ENCODE results near the gene CTNS. TPM values are rescaled to one million over a fixed set of nuclear protein-coding genes. Genes with fewer than 3 reads are reported as not detected.

CTNS gene
- total RNA-seq, 1 experiment from 2014 or later: 5.1 TPM

DNA sequence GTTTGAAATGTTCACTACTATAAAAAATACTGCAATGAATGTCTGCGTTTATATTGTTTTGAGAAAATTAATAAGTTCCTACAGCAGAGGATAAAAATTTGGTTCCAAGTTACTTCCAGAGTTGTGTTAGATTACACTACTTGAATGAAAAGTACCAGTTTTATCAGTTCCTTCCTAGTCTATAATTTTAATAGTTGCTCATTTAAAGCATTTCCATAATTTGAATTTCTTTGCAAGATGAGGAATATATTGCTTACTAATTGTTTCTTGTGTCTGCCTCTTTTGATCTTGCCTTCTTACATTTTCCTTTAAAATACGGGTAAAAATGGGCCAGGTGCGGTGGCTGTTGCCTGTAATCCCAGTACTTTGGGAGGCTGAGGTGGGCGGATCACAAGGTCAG is 36.0 kb downstream of the CTNS start:
- peaks cover 32% of the 10 kb centered on the region for H3K36me3 Mint-ChIP-seq (ENCODE audit: insufficient read depth, unreplicated experiment)
- no TSS peak for BruUV-seq (replicated peaks)
- H3K9me3 Mint-ChIP-seq (ENCODE audit: low read depth, unreplicated experiment): no peaks in the 10 kb centered on the region
- DNase-seq: no peak
- no peaks in the 10 kb centered on the region for H3K4me1 Mint-ChIP-seq (ENCODE audit: low read depth, unreplicated experiment)
- no peak overlapping the region for H3K27ac Mint-ChIP-seq (ENCODE audit: unreplicated experiment)
- no peaks in the 10 kb centered on the region for H3K27me3 Mint-ChIP-seq (ENCODE audit: unreplicated experiment)
- no peak overlapping the region for H3K4me3 Mint-ChIP-seq (ENCODE audit: low read depth, unreplicated experiment)
- intact Hi-C loops (cut with micrococcal nuclease; ENCODE audit: unreplicated experiment): no loop called here
- TF ChIP-seq, protein P1, sequence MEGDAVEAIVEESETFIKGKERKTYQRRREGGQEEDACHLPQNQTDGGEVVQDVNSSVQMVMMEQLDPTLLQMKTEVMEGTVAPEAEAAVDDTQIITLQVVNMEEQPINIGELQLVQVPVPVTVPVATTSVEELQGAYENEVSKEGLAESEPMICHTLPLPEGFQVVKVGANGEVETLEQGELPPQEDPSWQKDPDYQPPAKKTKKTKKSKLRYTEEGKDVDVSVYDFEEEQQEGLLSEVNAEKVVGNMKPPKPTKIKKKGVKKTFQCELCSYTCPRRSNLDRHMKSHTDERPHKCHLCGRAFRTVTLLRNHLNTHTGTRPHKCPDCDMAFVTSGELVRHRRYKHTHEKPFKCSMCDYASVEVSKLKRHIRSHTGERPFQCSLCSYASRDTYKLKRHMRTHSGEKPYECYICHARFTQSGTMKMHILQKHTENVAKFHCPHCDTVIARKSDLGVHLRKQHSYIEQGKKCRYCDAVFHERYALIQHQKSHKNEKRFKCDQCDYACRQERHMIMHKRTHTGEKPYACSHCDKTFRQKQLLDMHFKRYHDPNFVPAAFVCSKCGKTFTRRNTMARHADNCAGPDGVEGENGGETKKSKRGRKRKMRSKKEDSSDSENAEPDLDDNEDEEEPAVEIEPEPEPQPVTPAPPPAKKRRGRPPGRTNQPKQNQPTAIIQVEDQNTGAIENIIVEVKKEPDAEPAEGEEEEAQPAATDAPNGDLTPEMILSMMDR (IDR thresholded peaks at IDR 0.05; ENCODE audit: unreplicated experiment): no peak
- CTCF ChIA-PET: no interaction called here

GRCh38 chr17:3675886-3676285 is 39.3 kb downstream of the CTNS start:
- DNase-seq: no peak
- BruUV-seq (replicated peaks): no TSS peak
- no peaks in the 10 kb centered on the region for H3K9me3 Mint-ChIP-seq (ENCODE audit: low read depth, unreplicated experiment)
- intact Hi-C loops (cut with micrococcal nuclease; ENCODE audit: unreplicated experiment): no loop called here
- no peak overlapping the region for H3K27ac Mint-ChIP-seq (ENCODE audit: unreplicated experiment)
- CTCF ChIA-PET: no interaction called here
- H3K36me3 Mint-ChIP-seq (ENCODE audit: insufficient read depth, unreplicated experiment): peaks cover 8% of the 10 kb centered on the region
- no peaks in the 10 kb centered on the region for H3K4me1 Mint-ChIP-seq (ENCODE audit: low read depth, unreplicated experiment)
- H3K27me3 Mint-ChIP-seq (ENCODE audit: unreplicated experiment): no peaks in the 10 kb centered on the region
- TF ChIP-seq, protein P1 (IDR thresholded peaks at IDR 0.05; ENCODE audit: unreplicated experiment): no peak
- no peak overlapping the region for H3K4me3 Mint-ChIP-seq (ENCODE audit: low read depth, unreplicated experiment)

GRCh38 chr17:3678095-3678820 is 41.7 kb downstream of the CTNS start:
- Mint-ChIP-seq H3K4me3 (ENCODE audit: low read depth, unreplicated experiment) (no peak overlapping the region), H3K27me3 (ENCODE audit: unreplicated experiment) (no peaks in the 10 kb centered on the region), H3K4me1 (ENCODE audit: low read depth, unreplicated experiment) (no peaks in the 10 kb centered on the region), H3K9me3 (ENCODE audit: low read depth, unreplicated experiment) (no peaks in the 10 kb centered on the region), H3K36me3 (ENCODE audit: insufficient read depth, unreplicated experiment) (peaks cover 3% of the 10 kb centered on the region), H3K27ac (ENCODE audit: unreplicated experiment) (no peak overlapping the region)
- CTCF ChIA-PET: interaction anchor here (0.5 kb wide), 1 partner anchor 175 kb away, joined by 4 read pairs; no protein-coding TSS in a partner anchor
- DNase-seq: no peak
- BruUV-seq (replicated peaks): no TSS peak
- TF ChIP-seq, protein P1 (IDR thresholded peaks at IDR 0.05; ENCODE audit: unreplicated experiment): no peak
- intact Hi-C loops (cut with micrococcal nuclease; ENCODE audit: unreplicated experiment): no loop called here

DNA sequence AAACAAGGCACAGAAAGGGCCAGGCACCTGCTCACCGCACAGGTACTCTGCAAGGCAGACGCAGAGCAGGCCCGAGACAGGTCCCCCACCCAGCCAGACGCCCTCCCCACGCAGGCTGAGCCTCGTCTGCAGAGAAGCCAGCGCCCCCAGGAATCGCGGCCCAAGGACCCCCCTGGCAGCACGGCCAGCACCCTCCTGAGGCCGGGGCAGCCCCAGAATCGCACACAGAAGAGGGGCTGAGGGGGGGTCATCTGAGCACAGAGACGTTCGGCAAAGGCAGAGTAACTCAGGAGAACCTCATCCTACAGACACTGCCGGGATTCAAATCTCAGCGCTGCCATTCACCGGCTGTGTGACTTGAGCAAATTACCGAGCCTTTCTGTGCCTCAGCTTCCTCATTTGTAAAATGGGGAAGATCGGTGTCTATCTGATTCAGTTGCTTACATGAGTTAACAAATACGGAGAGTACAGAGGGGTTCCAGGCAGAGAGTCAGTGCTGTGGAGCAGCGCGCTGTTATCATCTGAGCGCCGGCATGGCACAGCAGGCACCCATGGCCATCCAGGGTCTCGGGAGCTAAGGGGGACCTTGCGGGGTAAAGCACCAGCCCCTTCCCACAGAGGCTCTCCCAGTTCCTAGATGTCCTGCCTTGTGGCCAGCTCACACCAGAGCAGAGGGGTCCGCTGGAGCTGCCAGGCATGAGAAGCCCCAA is 42.4 kb downstream of the CTNS start:
- no TSS peak for BruUV-seq (replicated peaks)
- Mint-ChIP-seq H3K36me3 (ENCODE audit: insufficient read depth, unreplicated experiment) (peaks cover 3% of the 10 kb centered on the region), H3K4me3 (ENCODE audit: low read depth, unreplicated experiment) (no peak overlapping the region), H3K27ac (ENCODE audit: unreplicated experiment) (no peak overlapping the region), H3K4me1 (ENCODE audit: low read depth, unreplicated experiment) (no peaks in the 10 kb centered on the region), H3K9me3 (ENCODE audit: low read depth, unreplicated experiment) (no peaks in the 10 kb centered on the region), H3K27me3 (ENCODE audit: unreplicated experiment) (no peaks in the 10 kb centered on the region)
- intact Hi-C loops (cut with micrococcal nuclease; ENCODE audit: unreplicated experiment): no loop called here
- CTCF ChIA-PET: no interaction called here
- TF ChIP-seq, protein P1 (IDR thresholded peaks at IDR 0.05; ENCODE audit: unreplicated experiment): no peak
- DNase-seq: no peak

Data from Calu3 (cell line).